Raji (cell line): ENCODE results near the gene MAD1L1.

ENCODE experiments used
- POLR2A ChIP-seq: IDR thresholded peaks from 2 replicates; pipeline ENCODE4 v1.6.1; 2011; ENCODE audit warnings: low read depth, low read length, control low read depth; ENCODE audit not compliant: insufficient read depth

The MAD1L1 gene

DNA sequence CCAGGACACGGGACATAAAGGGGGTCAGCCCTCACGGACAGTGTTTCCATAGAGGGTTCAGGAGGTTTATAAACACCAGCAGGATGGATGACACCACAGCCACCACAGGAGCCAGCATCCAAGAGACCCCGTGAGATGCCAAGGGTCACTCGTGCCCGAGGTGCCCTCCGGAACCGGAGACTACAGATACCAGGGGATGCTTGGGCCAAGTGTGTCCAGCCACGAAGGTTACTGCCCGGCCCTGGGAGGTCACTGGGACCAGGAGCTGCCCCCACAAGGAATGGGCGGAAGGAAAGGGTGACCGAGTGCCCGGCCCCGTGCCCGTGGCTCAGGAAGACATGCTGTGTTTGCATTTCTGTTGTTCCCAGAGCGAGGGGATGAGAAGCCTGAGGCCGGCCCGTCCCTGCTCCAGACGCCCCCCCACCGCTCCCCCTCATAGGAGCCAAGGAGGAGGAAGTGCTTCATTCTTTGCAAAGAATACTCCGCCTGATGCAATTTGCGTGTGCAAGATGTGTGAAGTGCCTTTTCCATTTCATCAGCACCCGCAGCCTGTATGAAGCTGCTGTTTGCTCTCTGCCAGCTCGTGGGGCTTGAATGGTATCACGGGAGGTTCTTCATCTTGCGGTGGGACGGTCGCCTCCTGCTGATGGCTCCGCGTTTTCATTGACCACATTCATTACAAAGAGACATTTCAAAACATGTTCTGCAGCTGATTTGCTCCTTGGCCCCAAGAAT lies 386.2 kb downstream of the MAD1L1 start:
- TF ChIP-seq POLR2A: no peak

DNA sequence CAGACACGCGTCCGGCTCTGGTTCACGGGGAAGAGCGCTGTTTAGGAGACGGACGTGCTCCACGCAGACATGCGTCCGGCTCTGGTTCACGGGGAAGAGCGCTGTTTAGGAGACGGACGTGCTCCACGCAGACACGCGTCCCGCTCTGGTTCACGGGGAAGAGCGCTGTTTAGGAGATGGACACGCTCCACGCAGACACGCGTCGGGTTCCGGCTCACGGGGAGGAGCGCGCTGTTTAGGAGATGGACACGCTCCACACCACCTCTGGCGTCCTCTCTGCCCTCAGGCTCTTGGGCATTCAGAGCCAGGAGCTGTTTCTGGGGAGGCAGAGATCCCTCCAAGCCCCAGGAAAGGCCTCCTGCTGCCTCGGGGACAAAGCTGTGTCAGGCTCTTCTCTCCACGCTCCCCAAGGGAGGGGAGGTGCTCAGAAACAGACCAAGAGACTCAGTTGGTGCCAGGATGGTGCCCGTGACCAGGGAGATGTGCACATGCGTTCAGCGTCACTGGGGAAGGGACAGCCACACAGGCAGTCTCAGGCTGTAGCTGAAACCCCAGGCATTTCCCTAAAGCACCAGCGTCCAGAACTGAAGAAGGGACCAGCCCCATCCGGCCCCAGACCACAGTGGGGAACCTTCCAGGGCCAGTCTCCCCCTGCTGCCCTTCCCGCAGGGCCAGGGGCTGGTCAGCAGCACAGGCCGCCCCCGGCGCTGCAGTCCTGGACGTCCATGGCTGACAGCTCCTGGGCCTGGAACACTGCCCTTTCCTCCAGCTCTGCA lies 387.0 kb downstream of the MAD1L1 start:
- TF ChIP-seq POLR2A: no peak

DNA sequence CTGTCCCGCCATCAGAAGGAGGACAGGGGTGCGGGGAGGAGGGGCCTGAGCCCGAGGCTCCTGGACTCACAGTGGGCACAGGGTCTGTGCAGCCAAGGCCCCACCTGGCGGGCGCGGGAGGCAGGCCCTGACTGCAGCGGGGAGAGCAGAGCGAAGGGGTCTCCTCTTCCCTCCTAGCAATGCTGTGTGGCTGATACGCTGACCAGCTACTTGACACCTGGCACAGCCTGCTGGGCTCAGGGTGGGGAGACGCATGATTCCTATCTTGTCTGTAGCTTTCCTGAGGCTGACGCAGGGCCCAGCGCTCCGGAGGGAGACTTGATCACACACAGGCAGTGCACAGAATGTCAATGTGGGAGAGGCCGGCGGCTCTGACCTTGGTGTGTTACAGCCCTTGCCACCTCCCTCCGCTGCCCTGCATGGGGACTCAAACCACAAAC lies 387.8 kb downstream of the MAD1L1 start:
- no peak for TF ChIP-seq POLR2A

DNA sequence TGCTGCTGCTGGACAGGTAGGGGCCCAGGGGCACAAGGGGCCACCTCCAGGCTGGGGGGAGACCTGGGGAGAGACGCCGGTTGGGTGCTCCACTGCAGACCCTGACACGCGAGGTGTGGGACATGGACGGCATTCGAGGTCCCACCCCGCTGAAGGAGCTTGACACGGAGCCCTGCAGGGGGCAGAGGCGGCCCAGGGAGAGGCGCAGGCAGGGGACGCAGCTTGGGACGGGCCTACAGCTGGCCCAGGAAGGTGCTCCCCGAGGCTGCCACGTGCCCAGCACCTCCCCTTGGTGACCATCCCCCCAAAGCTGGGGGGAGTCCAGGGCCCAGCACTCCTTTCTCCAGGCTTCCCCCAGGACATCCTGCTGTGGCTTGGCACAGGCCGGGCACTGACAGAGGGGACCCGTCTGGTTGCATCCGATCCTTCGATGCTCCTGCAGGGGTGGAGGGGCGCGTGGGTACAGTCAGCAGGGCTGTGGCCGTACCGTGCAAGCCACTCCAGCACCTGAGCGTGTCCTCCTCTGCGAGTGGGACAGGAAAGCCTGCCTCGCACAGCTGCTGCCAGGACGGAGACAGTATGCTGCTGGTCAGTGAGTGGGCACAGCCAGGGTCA lies 388.3 kb downstream of the MAD1L1 start:
- no peak for TF ChIP-seq POLR2A

DNA sequence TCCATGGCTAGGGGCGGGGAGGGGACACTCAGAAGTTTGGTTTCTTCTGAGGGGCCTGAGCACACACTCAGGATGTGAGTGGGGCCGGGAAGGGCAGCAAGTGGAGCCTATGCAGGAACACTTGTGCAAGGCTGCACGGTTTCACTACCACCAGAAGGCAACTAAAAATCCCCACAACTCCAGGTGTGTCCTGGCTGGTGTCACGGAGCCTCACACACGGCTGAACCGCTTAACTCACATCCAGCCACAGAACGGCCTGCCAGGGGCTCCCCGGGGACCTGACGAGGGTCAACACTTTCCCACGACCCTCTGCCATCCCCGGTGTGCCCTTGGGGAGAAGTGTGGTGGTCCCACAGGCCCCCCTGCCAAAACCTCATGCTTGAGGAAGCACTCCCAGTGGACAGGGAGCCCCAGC lies 388.8 kb downstream of the MAD1L1 start:
- no peak for TF ChIP-seq POLR2A

DNA sequence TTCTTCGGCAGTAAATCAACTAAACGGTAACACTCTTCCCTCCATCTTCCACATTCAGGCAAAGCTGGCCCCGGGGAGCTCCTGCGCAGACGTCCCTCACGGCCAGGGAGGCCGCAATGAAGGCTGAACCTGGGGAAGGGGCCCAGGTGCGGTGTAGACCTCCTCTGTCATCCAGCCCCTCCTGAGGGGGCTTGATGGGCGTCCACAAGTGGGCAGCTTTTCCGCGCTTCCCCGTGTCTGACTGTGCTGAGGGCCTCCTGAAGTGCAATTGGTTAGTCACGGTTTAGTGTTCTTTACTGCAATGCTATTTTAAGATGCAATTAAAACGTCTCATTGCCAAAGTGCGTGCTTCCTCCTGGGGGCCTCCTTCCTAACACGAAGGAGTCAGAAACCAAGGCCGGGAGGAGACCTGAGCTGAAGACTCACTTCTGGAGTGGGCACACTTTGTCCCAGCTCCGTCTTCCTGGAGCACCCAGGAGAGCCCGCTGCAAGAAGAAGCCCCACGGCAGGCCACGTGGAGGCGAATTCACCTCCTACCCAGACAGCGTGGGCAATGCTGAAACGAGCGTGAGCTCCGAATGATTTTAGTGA lies 389.4 kb downstream of the MAD1L1 start:
- no peak for TF ChIP-seq POLR2A

DNA sequence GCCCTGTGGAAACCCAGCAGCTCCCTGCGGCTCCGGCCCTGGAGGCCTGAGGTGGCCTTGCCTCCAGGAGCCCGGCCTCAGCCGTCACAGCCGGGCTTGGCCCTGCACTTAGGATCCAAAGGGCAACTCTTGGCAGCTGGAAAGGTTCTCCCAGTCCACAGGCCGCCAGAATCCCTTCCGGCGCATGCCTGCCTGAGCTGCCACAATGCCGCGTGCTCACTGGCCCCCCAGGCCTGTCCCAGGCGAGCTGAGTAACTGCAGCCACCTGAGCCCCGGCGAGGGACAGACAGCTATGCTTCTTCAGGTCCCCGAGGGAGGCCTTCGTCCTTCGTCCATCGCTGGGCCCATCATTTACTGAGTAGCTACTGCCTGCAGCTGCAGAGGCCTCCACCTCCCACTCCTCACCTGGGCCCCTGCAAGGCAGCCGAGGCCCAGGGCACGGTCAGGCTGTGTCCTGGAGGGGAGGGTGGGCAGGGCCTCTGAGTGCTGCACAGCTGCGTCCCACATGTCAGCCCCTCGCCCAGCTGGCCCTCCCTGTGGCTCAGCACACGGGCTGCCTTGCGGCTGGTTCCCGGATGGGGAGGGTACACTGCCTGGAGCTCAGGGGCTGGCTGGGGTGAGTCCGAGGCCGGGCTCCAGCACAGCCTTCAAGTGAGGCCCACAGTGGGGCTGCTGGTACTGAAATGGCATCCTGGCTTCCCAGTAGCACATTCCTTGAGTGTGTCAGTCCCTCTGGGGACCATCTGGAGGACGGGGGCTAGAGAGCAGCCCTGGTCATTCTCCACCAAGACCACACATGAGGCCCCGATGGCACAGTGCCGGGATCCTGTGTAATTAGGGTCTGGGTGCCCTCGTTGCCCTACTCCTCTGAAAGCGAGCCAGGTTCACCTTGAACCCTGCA lies 390.2 kb downstream of the MAD1L1 start:
- TF ChIP-seq POLR2A: no peak

DNA sequence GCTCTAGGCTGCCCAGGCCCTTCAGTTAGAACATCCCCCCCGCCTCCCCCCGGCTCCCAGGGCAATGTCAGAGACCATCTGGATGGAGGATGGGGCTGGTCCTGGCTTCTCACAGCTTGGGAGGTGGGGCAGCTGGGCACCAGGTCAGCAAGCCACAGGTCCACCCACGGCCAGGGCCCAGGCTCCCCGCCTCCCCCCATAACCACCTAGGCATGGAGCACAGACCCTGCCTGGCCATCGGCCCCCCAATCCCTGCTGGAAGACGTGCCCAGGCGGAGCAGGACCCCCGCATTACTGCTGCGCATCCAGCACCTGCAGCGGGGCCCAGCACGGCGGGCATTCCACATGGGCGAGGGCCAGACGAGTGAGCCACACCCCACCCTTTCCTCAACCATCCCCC lies 393.0 kb downstream of the MAD1L1 start:
- no peak for TF ChIP-seq POLR2A

DNA sequence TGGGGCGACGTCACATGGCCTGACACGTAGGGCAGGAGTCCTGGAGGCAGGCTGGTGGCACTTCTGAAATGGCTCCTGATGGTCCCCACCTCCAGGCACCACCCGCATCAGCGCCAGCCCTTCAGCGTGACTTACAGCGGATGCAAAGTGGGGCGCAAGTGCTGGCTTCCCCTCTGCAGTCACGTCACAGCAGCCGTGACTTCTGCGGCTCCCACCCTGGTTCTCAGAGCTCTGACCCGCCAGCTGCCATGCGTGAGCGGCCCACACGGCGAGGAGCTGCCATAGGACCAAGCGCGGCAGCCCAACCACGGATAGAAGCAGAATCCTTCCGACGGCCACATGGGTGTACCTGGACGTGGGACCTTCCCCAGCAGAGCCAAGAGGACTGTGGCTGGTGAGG lies 403.6 kb downstream of the MAD1L1 start:
- TF ChIP-seq POLR2A: no peak

DNA sequence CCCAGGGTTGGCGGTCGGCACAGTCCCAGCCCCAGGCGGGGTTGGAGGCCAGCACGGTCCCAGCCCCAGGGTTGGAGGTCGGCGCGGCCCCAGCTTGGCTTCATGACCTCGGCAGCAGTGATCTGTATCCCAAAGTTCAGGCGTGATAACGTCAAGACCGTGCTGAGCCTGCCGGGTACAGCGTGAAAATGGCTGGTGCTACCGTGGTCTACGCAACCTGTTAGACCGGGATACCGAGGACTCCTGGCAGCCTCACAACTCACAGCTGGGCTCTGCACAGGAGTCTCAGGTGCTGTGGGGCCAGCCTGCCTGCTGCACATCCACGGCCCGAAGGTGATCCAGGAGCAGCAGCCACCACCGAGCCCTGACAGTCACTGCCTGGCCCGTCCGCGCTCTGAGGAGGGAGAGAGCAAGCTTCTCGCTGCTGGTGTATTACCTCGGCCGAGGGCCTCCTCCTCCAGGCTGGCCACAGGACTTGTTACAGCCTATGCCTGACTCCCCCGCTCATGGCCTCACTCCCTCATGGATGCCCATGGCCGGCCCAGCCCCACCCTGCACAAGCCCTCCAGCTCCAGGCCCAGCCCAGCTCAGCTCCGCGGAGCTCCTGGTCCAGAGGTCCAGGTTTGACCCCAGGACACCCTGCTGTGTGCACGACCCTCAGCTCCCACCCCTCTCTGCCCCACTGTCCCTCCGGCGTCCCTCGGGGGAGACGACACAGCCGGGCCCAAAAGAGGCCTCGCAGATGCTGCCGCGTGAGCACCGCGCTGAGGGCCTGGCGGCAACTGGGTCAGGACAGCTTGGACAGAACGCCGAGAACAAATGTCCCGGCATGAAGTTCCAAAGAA lies 406.6 kb downstream of the MAD1L1 start:
- no peak for TF ChIP-seq POLR2A

DNA sequence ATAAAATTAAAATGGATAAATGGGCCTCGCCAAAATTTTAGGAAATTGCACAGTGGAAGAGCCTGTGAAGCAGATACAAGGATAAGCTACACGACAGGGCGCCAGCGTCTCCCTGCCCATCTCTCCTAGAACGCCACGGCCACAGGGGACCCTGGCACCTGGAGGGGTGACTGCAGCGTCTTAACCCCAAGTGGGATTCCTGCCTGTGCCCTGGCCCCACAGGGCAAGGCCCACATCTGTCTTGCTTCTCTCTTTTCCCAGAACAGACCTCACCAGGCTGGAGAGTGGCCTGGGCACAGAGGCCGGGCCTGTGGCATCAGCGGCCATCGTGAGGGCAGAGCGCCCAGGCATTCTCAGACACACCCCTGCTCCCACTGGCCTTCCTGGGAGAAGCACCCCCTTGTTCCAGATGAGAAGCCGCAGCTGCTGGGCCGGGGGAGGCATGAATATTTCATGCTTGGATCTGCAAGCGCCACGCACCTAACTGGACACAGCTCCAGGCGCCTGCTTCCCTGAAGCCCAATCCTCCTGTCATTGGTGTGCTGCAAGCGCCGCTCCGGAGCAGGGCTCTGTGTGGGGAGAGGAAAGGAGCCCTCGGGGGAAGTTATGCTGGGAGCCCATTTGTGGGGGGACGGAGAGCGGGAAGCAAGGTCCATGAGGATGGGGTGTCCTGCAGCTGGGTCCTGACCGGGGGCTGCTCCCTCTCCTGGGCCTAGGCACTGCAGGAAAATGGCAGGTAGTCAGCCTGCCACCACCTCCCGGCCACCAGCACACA lies 409.2 kb downstream of the MAD1L1 start:
- TF ChIP-seq POLR2A: no peak

DNA sequence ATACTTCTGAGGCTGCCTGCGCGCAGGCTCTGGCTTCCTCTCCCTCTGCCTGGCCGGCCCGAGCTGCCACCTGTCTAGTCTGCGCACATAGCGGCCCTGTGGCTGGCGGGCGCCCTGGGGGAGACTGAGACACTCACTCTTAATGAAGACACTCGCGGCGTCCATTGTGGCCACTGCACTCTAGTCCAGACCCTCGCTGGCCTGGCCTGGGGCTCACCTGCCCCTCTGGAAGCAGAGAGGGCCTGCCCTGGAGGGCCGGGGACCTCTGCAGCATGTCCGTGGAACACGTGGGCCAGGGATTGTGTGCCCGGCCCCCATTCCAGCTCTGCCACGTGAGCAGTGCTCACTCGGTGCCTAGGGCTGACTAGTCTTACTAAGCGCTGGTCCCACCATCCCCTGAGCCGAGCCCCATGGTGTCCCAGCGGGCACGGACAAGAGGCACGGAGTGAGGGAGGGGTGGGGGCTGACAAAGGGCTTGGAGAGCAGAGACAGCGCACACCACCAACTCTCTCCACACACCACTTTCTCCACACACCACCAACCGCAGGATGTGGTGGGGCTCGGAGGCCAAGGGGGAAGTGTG lies 413.4 kb downstream of the MAD1L1 start:
- TF ChIP-seq POLR2A: no peak

DNA sequence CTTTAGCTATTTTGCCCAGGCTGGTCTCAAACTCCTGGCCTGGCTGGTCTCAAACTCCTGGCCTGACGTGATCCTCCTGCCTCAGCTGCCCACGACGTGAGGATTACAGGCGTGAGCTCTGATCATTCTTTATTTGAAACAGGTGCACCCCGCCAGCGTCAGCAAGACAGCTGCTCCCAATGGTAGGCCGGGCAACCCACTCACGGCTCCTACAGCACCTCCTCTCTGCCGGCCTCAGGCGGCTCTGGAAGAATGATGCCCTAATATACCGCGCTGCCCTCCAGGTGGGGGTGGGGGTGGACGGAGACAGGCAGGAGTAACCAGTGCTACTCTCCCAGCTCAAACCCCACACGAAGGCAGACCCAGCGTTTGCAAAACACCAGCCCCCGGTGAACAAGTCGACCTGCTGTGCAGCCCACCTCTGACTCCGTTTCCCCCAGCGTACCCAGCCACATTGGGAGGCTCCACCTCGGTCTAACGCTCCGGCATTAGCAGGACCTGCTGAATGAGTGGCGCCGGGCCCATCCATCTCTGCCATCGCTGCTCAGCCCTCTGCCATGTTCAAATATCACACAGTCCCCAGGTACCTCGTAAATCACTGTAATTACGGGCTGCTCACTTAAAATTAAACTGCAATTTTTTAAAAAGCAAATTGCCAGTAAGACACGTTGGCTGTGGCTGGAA lies 414.0 kb downstream of the MAD1L1 start:
- no peak for TF ChIP-seq POLR2A
